ENCODE measurements around the gene PPIL1.

The PPIL1 gene

GRCh38 chr6:36886950-36887618 lies 12.5 kb upstream of the PPIL1 start:
- TF ChIP-seq, protein P1, sequence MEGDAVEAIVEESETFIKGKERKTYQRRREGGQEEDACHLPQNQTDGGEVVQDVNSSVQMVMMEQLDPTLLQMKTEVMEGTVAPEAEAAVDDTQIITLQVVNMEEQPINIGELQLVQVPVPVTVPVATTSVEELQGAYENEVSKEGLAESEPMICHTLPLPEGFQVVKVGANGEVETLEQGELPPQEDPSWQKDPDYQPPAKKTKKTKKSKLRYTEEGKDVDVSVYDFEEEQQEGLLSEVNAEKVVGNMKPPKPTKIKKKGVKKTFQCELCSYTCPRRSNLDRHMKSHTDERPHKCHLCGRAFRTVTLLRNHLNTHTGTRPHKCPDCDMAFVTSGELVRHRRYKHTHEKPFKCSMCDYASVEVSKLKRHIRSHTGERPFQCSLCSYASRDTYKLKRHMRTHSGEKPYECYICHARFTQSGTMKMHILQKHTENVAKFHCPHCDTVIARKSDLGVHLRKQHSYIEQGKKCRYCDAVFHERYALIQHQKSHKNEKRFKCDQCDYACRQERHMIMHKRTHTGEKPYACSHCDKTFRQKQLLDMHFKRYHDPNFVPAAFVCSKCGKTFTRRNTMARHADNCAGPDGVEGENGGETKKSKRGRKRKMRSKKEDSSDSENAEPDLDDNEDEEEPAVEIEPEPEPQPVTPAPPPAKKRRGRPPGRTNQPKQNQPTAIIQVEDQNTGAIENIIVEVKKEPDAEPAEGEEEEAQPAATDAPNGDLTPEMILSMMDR (IDR thresholded peaks at IDR 0.05; ENCODE audit: low read length), result no peak
- no peak for TF ChIP-seq EZH2 (IDR thresholded peaks at IDR 0.05; ENCODE audit: borderline replicate concordance, low read length)
- Histone ChIP-seq H3K9ac (ENCODE audit: low read length) (peak overlapping the region; percentile 94), H3F3A (ENCODE audit: insufficient read depth, low read length) (no peaks in the 10 kb centered on the region), H2AFZ (ENCODE audit: low read length) (no peak overlapping the region), H3K9me2 (ENCODE audit: low read depth, low read length) (no peaks in the 10 kb centered on the region), H3K4me2 (ENCODE audit: low read length) (peak overlapping the region; percentile 91), H3K4me1 (ENCODE audit: insufficient read depth, low read length, severe bottlenecking) (peaks cover 23% of the 10 kb centered on the region), H3K27ac (ENCODE audit: low read depth, low read length, poor library complexity, severe bottlenecking) (peak overlapping the region; percentile 79), H4K20me1 (ENCODE audit: insufficient read depth, low read length) (no peaks in the 10 kb centered on the region), H3K4me3 (ENCODE audit: low read depth, low read length, poor library complexity, severe bottlenecking) (peak overlapping the region; percentile 94), H3K27me3 (ENCODE audit: insufficient read depth, low read length) (no peaks in the 10 kb centered on the region), H3K79me2 (ENCODE audit: insufficient read depth, low read length) (peaks cover 35% of the 10 kb centered on the region), H3K36me3 (ENCODE audit: insufficient read depth, low read length) (peaks cover 13% of the 10 kb centered on the region), H3K9me3 (ENCODE audit: low read length) (no peaks in the 10 kb centered on the region)

DNA sequence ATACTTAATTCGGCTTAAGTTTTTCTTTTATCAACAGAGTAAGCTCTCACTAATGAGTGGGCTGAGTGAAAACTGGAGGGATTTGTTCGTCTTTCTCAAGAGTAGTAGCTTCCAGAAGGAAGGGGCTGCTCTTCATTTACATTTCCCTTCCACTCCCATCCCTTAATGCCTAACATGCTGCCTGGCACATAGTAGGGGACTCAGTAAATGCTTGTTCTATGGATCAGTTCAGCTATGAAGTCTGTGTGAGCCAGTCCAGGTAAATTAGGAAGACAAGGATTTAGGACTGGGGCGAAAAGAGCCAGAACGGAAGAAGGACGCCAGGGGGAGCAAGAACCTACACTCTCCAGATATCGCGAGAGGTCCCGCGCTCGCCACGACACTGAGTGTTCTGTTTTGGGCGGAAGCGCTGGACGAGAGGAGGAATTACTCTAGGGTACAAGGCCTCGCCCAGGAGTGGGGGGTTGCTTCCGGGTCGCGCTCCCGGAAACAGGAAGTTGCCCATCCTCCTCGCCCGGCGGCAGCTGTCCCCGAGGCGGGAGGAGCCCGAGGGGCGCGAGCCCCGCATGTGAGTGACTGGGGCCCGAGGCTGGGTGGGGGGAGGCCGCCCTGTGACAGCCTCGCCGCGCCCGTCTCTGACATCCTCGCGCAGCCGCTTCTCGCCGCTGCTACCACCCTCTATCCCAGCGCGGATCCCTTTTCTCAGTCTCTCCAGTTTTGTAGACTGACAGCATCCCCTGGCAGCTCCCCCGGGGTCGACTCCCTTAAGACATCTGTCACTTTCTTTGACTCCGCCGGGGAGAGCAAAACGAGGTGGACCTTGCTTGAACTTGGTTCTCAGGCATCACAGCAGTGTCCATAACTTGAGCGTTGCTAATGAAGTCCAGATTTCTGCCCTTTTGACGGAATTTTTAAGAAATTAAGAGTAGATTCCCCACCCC lies 11.1 kb upstream of the PPIL1 start, which contains the start of gene C6orf89:
C6orf89 (plus strand) TSS at position 492 of the 941 bp plus-strand sequence. CDS start 13,493 bp downstream, outside the sequence.
- Histone ChIP-seq H3K9ac (ENCODE audit: low read length) (peak within 1 kb of the TSS; percentile 94), H3K9me2 (ENCODE audit: low read depth, low read length) (no peaks in the 10 kb centered on the region)
- TF ChIP-seq EZH2 (IDR thresholded peaks at IDR 0.05; ENCODE audit: borderline replicate concordance, low read length), result no peak
- TF ChIP-seq, protein P1 (IDR thresholded peaks at IDR 0.05; ENCODE audit: low read length), result peak; percentile 80

GRCh38 chr6:36884610-36885009 lies 10.0 kb upstream of the PPIL1 start:
- Histone ChIP-seq H3K4me3 (ENCODE audit: low read depth, low read length, poor library complexity, severe bottlenecking) (no peak overlapping the region), H2AFZ (ENCODE audit: low read length) (0 out of 2 replicates have a peak overlapping the region, but pooled peaks have one; percentile 97), H3K4me1 (ENCODE audit: insufficient read depth, low read length, severe bottlenecking) (peaks cover 23% of the 10 kb centered on the region), H3F3A (ENCODE audit: insufficient read depth, low read length) (no peaks in the 10 kb centered on the region), H3K9me2 (ENCODE audit: low read depth, low read length) (no peaks in the 10 kb centered on the region), H3K9me3 (ENCODE audit: low read length) (no peaks in the 10 kb centered on the region), H3K9ac (ENCODE audit: low read length) (no peak overlapping the region), H3K36me3 (ENCODE audit: insufficient read depth, low read length) (peaks cover 8% of the 10 kb centered on the region), H4K20me1 (ENCODE audit: insufficient read depth, low read length) (no peaks in the 10 kb centered on the region), H3K27me3 (ENCODE audit: insufficient read depth, low read length) (no peaks in the 10 kb centered on the region), H3K27ac (ENCODE audit: low read depth, low read length, poor library complexity, severe bottlenecking) (no peak overlapping the region), H3K79me2 (ENCODE audit: insufficient read depth, low read length) (peaks cover 23% of the 10 kb centered on the region), H3K4me2 (ENCODE audit: low read length) (no peak overlapping the region)
- TF ChIP-seq, protein P1 (IDR thresholded peaks at IDR 0.05; ENCODE audit: low read length), result no peak
- TF ChIP-seq EZH2 (IDR thresholded peaks at IDR 0.05; ENCODE audit: borderline replicate concordance, low read length), result no peak

More for the DNA sequence above, 11.1 kb upstream of the PPIL1 start, which contains the start of gene C6orf89:
- H3K9me3 ChIP-seq (ENCODE audit: low read length), result no peaks in the 10 kb centered on the region
- H3K4me3 ChIP-seq (ENCODE audit: low read depth, low read length, poor library complexity, severe bottlenecking), result peak within 1 kb of the TSS; percentile 94
- H4K20me1 ChIP-seq (ENCODE audit: insufficient read depth, low read length), result no peaks in the 10 kb centered on the region
- H3K27me3 ChIP-seq (ENCODE audit: insufficient read depth, low read length), result no peaks in the 10 kb centered on the region
- peak within 1 kb of the TSS; percentile 79 for H3K27ac ChIP-seq (ENCODE audit: low read depth, low read length, poor library complexity, severe bottlenecking)
- H3K79me2 ChIP-seq (ENCODE audit: insufficient read depth, low read length), result peaks cover 34% of the 10 kb centered on the region
- H3K36me3 ChIP-seq (ENCODE audit: insufficient read depth, low read length), result peaks cover 8% of the 10 kb centered on the region
- no peaks in the 10 kb centered on the region for H3F3A ChIP-seq (ENCODE audit: insufficient read depth, low read length)
- H3K4me1 ChIP-seq (ENCODE audit: insufficient read depth, low read length, severe bottlenecking), result peaks cover 23% of the 10 kb centered on the region
- peak within 1 kb of the TSS; percentile 91 for H3K4me2 ChIP-seq (ENCODE audit: low read length)
- H2AFZ ChIP-seq (ENCODE audit: low read length), result peak within 1 kb of the TSS; percentile 97
